ENCODE data around the gene TNS1. TPM values are rescaled to one million over a fixed set of nuclear protein-coding genes. Genes with fewer than 3 reads are reported as not detected.

TNS1 gene
- total and polyA plus RNA-seq, 9 of the 15 experiments (the other 6 are each of a cell fraction or from before 2014, with no cell fraction given): 0.13 to 2.7 (median 0.77) TPM

- Histone ChIP-seq H3K9me1 (ENCODE audit: control insufficient read depth, insufficient read depth, low read length) (no peaks in the 10 kb centered on the region), H3K4me3 (no peak overlapping the region), H3K27ac (ENCODE audit: extremely low read depth, low read depth, low read length) (no peak overlapping the region), H3K4me1 (replicated peaks in 1 of 2; ENCODE audit: control insufficient read depth in 2 of 2, insufficient read depth in 2 of 2, low read length in 2 of 2) (peaks cover 0 to 6% of the 10 kb centered on the region in 2 experiments; a peak in 2 of 5 replicates), H3K9ac (ENCODE audit: insufficient read depth in 1 of 2, low read depth in 2 of 2, low read length in 2 of 2) (no peak overlapping the region), H2AFZ (ENCODE audit: low read depth, low read length) (no peak overlapping the region; the same call in 1 of the 2 replicates), H3K79me2 (ENCODE audit: control insufficient read depth, insufficient read depth, low read length) (no peaks in the 10 kb centered on the region), H3K27me3 (ENCODE audit: control insufficient read depth in 2 of 2, insufficient read depth in 2 of 2, low read length in 2 of 2) (peaks cover 0 to 10% of the 10 kb centered on the region in 2 experiments; a peak in 1 of 5 replicates), H3K9me3 (replicated peaks; ENCODE audit: control insufficient read depth, insufficient read depth, low read depth, low read length) (no peaks in the 10 kb centered on the region), H4K20me1 (replicated peaks; ENCODE audit: control insufficient read depth, insufficient read depth, low read length) (no peaks in the 10 kb centered on the region), H3K4me2 (ENCODE audit: insufficient read depth, low read length) (peak overlapping the region; percentile 37), H3K36me3 (ENCODE audit: control insufficient read depth, insufficient read depth, low read length) (no peaks in the 10 kb centered on the region)
- ChIA-PET CTCF (ENCODE audit: low intra/inter-chr PET ratio) (no interaction called here), POLR2A (interaction anchor here (0.6 kb wide), 1 partner anchor 1720 kb away, joined by 3 read pairs; no protein-coding TSS in a partner anchor)
- intact Hi-C loops (cut with micrococcal nuclease): loop anchor here (10.0 kb wide), 1 partner anchor 102 kb away; no protein-coding TSS in a partner anchor
- DNase-seq (ENCODE audit: extremely low read depth in 1 of 4, low spot score in 3 of 4) (peak; percentile 55 to 75 (median 73)), FAIRE-seq (no peak), ATAC-seq (peak; percentile 95)
- BruUV-seq (replicated peaks): no TSS peak
- 9% methylated on average over 23 of the region's 34 CpGs for WGBS (ENCODE audit: insufficient coverage, low coverage, missing lambda C conversion rate)
- in situ Hi-C loops (cut with MboI): no loop called here
- no peak for TF ChIP-seq E2F6 (IDR thresholded peaks at IDR 0.05; ENCODE audit: borderline replicate concordance in 1 of 2, extremely low read depth in 1 of 2, insufficient read depth in 1 of 2, insufficient read length in 1 of 2, low read depth in 1 of 2, low read length in 1 of 2, poor library complexity in 1 of 2, severe bottlenecking in 1 of 2)
- no peak for TF ChIP-seq MAFK (IDR thresholded peaks at IDR 0.05; ENCODE audit: low read length)
- no peak for TF ChIP-seq GTF2B (IDR thresholded peaks at IDR 0.05; ENCODE audit: extremely low read depth, insufficient read length)
- no peak for TF ChIP-seq TAL1 (IDR thresholded peaks at IDR 0.05)
- no peak for TF ChIP-seq CREB3L1 (IDR thresholded peaks at IDR 0.05; ENCODE audit: borderline replicate concordance, low read depth)
- no peak for TF ChIP-seq TRIM24 (IDR thresholded peaks at IDR 0.05)
- TF ChIP-seq SMC3 (conservative IDR thresholded peaks at IDR 0.05; ENCODE audit: insufficient read depth, low read depth, low read length): peak; percentile 44
- TF ChIP-seq RAD21 (CRISPR knock-in tag; conservative IDR thresholded peaks at IDR 0.05 in 1 of 2, IDR thresholded peaks at IDR 0.05 in 1 of 2): peak; percentile 64 to 68
- 0 out of 2 replicates have a peak, but pooled peaks have one; percentile 15 for TF ChIP-seq CXXC5 (CRISPR knock-in tag; IDR thresholded peaks at IDR 0.05)
- no peak for TF ChIP-seq SMAD1 (IDR thresholded peaks at IDR 0.05; ENCODE audit: low read depth, low read length, partially characterized antibody)
- no peak for TF ChIP-seq KAT8 (IDR thresholded peaks at IDR 0.05; ENCODE audit: low read depth)
- no peak for TF ChIP-seq EHMT2 (IDR thresholded peaks at IDR 0.05)
- no peak for TF ChIP-seq ZBTB26 (CRISPR knock-in tag; IDR thresholded peaks at IDR 0.05)
- peak; percentile 85; the same call in 1 of the 2 replicates for TF ChIP-seq STAG1 (CRISPR knock-in tag; IDR thresholded peaks at IDR 0.05; ENCODE audit: borderline replicate concordance)
- no peak for TF ChIP-seq SIRT6 (IDR thresholded peaks at IDR 0.05; ENCODE audit: low read depth, low read length)
Observed at GRCh38 chr2:217756375-217757107, 246.3 kb downstream of the TNS1 start.

Measured in K562 (cell line).